Mammary microvascular endothelial cell (primary cell): Measurements from ENCODE around the gene MPC1L. TPM values are rescaled to one million over a fixed set of nuclear protein-coding genes. Genes with fewer than 3 reads are reported as not detected.

ENCODE experiments used
- total RNA-seq: library from RNA; depleted of rRNA; stranded (reverse); fragments of >200 nt; gene quantifications from 2 replicates; pipeline ENCODE4 v1.2.3, GENCODE V29; 2015

MPC1L gene
- not detected in 2 replicates for total RNA-seq

GRCh38 chrX:40623139-40623536 is at the start of gene MPC1L:
Gene MPC1L (plus strand): TSS chrX:40623428. CDS start chrX:40623566, 138 bp downstream.

DNA sequence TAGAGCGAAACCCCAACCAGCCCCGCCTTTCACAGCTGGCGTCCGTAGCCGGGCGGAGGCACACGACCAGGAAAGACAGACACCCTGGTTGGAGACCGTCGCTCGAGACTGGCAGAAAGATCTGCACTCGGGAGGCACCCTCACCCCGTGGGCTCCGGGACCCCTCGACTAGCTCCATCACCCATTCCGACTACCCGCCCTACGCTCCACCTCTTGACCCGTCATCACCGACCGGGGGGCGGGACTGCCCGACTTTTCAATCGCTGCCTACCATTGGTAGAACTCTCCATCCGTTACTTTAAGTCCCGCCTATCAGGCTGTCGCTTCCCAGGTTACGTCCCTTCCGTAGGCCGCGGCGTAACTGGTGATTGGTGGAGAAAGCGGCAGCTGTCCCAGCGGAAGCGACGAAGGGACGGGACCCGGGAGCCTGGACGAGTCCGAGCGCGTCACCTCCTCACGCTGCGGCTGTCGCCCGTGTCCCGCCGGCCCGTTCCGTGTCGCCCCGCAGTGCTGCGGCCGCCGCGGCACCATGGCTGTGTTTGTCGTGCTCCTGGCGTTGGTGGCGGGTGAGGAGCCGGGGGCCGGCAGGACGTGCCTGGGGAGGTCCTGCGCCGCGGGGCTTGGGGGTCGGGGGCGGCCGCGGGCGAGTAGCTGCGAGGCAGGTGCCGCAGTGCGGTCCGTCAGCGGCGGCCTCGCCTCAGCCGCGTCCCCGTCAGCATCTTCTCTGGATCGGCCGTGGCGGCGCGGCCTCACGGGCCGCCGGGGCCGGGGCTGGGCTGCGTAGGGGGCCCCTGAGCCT is 42.5 kb upstream of the MPC1L start, which contains the start of gene ATP6AP2:
ATP6AP2 (plus strand) TSS at position 434 of the 799 bp plus-strand sequence; CDS start at position 530, 96 bp downstream.

GRCh38 chrX:40647307-40648197 is 24.3 kb downstream of the MPC1L start, which contains the start of gene CXorf38:
Gene CXorf38 (minus strand): TSS chrX:40647561. CDS start chrX:40647520, 41 bp downstream.

Other genes with a start within 250 kb of the MPC1L start
- gene ATP6AP2, start 42.5 kb upstream of the MPC1L start, total RNA-seq: 92.5 and 100 TPM in 2 replicates
- gene CXorf38, start 24.1 kb downstream of the MPC1L start, total RNA-seq: 16.5 and 17.9 TPM in 2 replicates
- gene MED14, start 112.1 kb downstream of the MPC1L start, total RNA-seq: 14.3 and 20.4 TPM in 2 replicates